GM20000 (cell line): ENCODE measurements around the gene PRSS36.

Experiments
- DNase-seq: peaks from one replicate; pipeline ENCODE4 v3.0.0; 2012; ENCODE audit warnings: low spot score
- TF ChIP-seq, protein P1 (sequence below): IDR thresholded peaks from 2 replicates; pipeline ENCODE4 v1.5.1; 2012; ENCODE audit warnings: mild to moderate bottlenecking, control low read depth; ENCODE audit errors: extremely low read depth, missing control alignments

PRSS36 gene

DNA sequence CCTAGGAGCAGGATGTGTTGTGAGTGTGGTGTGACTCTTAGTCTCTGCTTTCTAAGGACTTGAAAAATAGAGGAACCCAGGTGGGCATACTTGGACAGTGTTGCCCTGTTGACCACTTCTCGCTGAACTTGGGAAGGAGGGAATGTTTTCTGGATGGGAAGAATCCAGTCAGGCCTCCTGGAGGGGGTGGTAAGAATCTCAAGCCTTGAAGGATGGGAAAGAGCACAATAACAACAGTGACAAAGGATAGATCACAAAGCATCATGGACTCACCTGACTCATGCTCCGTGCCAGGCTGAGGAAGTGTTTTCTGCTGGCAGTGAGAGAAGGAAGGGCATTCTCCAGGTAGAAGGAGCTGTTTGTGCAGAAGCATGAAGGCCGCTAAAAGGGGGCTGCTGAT lies 24.0 kb downstream of the PRSS36 start:
- DNase-seq = no peak
- TF ChIP-seq, protein P1, sequence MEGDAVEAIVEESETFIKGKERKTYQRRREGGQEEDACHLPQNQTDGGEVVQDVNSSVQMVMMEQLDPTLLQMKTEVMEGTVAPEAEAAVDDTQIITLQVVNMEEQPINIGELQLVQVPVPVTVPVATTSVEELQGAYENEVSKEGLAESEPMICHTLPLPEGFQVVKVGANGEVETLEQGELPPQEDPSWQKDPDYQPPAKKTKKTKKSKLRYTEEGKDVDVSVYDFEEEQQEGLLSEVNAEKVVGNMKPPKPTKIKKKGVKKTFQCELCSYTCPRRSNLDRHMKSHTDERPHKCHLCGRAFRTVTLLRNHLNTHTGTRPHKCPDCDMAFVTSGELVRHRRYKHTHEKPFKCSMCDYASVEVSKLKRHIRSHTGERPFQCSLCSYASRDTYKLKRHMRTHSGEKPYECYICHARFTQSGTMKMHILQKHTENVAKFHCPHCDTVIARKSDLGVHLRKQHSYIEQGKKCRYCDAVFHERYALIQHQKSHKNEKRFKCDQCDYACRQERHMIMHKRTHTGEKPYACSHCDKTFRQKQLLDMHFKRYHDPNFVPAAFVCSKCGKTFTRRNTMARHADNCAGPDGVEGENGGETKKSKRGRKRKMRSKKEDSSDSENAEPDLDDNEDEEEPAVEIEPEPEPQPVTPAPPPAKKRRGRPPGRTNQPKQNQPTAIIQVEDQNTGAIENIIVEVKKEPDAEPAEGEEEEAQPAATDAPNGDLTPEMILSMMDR = no peak

DNA sequence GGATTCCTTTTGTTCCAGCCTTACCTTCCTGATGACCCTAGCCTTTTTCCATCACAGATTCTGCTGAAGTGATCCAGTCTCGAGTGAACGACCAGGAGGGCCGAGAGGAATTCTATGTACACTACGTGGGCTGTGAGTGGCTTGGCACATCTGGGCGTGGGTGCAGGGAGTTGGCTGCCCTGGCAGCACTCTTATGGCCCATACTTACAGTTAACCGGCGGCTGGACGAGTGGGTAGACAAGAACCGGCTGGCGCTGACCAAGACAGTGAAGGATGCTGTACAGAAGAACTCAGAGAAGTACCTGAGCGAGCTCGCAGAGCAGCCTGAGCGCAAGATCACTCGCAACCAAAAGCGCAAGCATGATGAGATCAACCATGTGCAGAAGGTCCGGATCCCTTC lies 29.7 kb downstream of the PRSS36 start:
- no peak for DNase-seq

DNA sequence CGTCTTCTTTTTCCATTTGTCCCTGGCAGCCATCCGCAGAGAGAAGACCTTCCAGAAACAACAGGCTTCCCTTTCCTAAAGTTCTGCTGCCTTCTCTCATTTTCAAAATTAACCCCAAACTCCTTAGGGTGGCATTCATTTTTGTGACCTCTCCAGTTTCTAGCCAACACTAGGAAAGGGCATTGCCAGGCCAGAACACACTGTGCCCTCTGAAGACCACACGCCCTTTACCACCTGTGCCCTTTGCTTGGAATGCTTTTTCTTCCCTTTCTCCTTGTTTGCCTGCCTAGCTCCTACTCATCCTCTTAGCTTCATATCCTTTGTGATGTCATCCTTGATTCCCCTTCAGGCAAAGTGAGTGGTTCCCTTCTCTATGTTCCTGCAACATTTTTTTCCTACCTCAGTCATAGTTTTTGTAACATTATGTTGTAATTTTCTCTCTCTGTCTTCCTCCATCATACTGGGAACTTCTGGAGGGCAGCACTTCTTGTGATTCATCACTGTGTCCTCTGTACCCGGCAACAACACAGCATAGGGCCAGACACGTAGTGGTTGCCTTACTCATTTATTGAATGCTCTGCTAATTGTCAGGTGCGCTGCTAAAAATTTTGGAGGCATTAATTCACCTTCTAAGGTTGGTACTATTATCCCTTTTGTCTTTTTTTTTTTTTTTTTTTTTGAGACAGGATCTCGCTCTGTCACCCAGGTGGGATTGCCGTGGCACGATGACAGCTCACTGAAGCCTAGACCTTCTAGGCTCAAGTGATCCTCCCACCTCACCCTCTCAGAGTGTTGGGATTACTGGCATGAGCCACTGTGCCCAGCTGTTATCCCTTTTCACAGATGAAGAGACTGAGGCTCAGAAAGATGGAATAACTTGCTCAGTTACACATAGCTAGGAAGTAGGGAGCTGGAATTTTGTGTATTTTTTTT lies 31.4 kb downstream of the PRSS36 start:
- no peak for DNase-seq

More for the DNA sequence above, 29.7 kb downstream of the PRSS36 start:
- TF ChIP-seq, protein P1 = no peak

DNA sequence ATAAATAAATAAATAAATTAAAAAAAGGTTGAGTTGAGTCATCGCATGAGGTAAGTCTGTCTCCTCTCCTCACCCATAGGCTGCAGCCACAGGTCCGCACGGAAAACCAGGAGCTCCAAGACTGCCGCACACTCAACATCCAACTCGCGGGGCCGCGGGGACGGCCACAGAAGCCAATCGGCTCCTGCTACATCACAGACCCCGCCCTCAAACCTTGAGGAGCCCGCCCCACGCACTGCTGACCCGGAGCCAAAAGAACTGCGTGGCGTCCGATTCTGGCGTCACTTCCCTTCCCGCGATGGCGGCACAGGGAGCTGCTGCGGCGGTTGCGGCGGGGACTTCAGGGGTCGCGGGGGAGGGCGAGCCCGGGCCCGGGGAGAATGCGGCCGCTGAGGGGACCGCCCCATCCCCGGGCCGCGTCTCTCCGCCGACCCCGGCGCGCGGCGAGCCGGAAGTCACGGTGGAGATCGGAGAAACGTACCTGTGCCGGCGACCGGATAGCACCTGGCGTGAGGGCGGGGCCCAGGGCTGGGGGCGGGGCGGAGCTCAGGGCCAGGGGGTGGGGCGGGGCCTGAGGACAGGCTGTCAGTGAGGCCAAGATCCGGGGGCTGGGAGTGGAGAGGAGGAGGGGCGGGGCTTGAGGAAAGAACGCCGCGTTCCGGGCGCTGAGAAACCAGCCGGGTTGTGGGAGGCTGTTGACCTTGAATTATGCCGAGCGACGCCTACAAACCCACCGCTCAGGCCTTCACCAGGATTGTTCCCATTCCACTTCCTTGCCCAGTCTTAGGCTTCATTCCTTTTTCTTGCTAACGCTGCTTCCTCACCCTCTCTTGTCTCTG lies 32.3 kb downstream of the PRSS36 start, which contains the start of gene KAT8:
TSS of gene KAT8 (plus strand) at position 281 of the 839 bp plus-strand sequence. CDS start at position 299, 18 bp downstream.
- DNase-seq = peak; percentile 99
- TF ChIP-seq, protein P1 = no peak

More for the DNA sequence above, 31.4 kb downstream of the PRSS36 start:
- TF ChIP-seq, protein P1 = no peak

DNA sequence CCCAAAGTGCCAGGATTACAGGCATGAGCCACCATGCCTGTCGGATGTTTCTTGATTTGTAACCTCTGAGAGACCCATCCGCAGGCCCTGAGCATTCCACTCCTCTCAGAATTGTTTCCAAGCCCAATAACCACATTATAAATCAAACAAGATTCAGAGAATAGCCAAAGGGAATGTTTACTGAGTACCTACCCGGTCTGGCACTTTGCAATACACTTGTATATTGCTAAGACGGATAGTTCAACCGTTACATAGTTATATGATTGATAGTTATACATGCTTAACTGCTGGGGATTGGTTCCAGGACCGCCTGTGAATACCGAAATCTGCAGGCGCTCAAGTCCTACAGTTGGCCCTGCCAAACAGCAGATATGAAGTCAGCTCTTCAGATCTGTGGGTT lies 35.4 kb downstream of the PRSS36 start:
- TF ChIP-seq, protein P1 = no peak
- no peak for DNase-seq

DNA sequence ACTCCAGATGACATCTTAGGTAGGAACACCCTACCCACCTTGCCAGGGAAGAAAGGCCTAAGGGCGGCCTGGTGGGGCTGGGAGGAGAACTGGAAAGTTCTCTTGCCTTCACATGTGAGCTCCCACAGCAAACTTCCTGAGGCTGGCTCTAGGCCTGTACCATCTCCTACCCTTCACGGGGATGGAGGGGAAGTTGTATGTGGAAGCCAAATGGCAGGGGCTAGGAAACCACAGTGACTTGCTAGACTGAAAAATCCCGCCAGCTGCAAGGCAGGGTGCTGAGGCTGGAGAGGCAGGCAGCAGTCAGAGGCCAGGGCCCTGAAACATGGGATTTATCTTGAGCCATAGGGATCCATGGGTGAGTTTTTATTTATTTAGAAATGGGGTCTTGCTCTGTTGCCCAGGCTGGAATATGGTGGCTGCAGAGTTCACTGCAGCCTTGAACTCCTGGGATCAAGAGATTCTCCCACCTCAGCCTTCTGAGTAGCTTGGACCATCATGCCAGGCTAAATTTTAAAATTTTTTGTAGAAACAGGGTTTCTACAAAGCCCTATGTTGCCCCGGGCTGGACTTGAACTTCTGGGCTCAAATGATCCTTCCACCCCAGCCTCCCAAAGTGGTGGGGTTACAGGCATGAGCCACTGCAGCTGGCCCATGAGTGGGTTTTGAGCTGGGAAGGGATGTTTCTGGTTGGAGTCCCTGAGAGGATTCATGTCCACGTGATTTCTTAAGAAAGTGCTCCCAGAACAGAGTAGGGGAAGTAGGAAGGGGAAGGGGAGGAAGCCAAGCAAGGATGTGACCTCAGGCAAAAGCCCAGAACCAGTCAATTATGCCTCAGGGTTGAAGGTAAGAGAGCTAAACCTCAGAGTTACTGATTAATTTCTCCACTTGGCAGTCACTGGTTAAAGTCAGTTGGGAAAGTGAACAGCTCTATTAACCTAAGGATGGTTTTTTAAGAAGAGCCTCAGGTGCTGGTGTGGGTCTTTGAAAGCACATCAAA lies 36.4 kb downstream of the PRSS36 start:
- TF ChIP-seq, protein P1 = no peak
- no peak for DNase-seq
